Measurements from ENCODE around the gene SETD3.
A peak's percentile ranks its signal among the peaks of the same experiment; 100 is the strongest.

SETD3 gene

DNA sequence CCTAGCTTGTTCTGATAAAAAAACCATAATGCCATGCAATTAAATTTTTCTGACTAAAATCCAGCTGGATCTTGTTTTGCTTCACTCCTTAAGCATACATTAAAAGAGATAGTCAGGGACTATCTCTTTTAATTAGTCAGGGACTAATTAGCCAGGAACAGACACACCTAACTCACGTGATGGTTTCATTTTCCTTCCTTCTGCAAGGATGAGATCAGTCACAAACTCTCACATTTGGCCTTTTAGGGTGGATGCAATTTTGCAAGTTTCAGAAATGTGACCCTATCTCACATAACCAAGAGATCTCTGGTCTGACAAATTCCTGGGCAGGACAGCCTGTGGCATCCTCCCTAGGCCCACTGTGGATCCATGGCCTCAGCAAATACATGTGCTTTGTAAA, 62.4 kb downstream of the SETD3 start:
- no peak for DNase-seq

DNA sequence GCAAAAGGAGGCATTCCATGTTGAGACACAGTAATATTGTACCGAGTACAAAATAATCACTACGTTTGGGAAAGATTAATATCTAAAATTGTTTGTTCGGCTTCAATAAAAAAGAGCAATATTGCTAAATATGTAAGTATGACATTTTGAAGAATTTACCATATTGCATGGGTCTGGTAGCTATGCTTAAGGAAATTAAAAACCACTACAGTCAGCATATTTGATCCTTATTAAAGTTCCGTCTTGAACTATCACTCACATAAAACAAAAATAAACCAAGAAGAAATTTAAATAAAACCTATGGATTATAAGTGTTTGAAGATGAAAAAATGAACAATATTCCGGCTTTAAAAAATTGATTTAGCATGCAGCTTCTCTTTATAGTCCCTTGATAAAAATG, 63.8 kb downstream of the SETD3 start:
- no peak for DNase-seq

DNA sequence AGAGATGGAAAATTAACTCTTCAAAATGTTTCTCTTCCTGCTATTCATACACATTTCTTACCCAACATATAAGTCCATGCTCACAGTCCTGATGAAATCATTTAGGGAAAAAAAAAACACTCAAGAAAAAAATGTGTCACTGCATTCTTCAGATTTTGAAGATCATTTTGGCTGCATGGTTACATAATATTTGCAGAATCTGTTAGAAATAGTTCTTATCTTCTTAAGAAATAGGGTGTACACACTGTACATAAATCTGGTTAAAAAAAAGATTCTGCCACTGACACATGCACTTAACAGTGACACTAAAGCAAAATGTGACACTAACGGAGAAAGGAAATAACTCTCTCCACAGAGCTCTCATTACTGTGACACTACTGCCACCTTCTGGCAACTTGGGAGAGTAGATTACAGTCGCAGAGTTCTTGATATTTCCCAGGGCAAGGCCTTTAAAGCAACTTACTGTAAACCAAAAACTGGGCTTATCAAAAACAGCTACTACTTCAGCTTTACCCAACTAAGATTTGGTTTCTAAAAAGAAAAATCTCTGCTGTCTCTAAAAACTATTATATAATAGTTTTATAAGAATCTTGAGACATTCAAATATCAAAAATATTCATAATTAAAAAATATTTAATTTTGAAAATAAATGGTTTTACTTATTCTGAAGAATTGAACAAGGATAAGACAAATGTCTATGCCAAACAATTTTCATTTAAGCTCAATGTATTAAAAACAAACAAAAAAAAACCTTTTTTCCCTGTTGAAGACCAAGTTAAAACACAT, 65.0 kb downstream of the SETD3 start:
- peak; percentile 19 for DNase-seq

DNA sequence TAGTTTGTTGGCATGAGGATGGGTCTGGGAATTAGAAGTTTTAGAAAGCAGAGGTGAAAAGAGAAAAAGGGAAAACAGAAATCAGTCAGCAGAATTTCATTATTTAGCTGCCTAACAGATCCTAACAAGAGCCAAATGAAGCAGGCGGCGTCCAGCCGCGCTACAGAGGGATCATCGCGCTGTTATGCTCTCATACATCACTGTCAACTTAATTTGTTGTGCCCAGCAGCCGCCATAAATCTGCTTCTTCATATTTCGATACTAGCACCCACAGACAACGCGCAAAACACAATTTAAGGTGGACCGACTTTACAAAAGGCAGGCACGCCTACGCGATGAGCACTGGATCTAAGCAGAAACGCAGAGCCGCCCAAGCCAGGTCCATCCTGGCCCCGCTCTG, 66.7 kb downstream of the SETD3 start:
- DNase-seq = no peak

DNA sequence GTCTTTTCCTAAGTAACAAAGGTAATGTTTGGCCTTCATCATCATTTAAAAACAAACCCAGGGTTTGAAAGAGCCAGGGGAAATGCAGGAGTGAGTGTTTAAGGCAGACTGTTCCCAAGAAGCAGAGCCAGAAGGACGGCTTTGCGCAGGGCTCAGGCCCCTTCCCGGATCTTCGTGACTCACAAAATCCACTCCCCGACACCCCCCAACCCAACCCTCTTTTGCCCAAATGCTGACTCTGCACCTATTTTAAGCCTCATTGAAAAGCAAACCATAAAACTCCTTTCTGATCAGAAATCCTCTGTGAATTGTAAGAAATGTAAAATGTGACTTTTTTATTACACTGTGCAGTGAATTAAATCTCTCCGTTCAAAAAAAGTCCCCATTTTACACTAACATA, 67.5 kb downstream of the SETD3 start:
- no peak for DNase-seq

GRCh38 chr14:99412117-99413061, 68.3 kb downstream of the SETD3 start:
- DNase-seq = peak; percentile 3

GRCh38 chr14:99410019-99410418, 70.6 kb downstream of the SETD3 start:
- DNase-seq = no peak

GRCh38 chr14:99408971-99409289, 71.7 kb downstream of the SETD3 start:
- no peak for DNase-seq

DNA sequence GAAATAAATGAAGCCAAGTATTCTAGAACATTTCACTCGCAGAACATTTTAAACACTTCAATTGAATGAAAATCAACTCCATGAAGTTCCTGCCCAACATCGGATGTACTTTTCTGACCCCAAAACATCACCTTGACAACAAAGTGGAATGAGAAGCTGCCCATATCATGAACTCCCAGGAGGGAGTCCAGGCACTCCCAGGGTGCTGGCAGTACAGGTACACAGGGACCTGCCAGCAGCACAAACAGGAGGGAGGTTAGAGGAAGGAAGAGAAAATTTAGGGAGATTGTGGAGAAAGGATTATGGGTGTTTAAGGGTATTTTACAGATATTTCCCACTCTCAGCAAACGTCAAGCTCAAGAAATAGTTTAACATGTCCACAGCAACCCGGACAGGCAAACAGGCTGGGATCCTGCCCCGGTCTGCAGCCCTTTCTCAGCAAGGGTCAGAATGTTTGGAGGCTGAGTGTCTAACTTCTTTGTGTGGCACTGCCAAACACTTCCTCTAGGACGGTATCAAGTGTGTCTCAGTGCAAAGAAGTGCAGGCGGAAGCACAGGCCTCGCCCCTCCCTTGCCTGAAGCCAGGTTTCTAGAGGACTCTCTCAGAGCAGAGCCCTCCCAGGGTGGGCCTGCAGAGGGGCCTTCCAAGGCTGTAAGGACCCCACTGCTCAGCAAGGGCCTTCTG, 72.2 kb downstream of the SETD3 start:
- no peak for DNase-seq

DNA sequence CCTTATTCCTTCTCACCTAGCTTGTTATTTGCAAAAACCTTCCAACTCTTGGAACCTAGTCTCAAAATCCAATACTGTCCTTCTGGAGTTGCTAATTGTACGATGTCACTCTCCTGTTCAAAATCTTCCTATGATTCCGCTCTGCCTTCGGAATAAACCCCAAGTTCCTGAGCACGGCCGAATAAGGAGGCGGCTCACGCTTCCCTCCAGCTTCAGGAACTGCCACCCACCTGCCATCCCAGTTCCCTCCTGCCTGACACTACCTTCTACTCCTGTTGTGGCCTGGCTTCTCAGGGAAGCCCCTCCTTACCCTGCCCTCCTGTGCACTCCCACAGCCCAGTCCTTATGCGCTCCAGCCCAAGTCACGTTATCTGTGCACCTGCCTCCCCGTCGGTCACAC, 73.2 kb downstream of the SETD3 start:
- no peak for DNase-seq

DNA sequence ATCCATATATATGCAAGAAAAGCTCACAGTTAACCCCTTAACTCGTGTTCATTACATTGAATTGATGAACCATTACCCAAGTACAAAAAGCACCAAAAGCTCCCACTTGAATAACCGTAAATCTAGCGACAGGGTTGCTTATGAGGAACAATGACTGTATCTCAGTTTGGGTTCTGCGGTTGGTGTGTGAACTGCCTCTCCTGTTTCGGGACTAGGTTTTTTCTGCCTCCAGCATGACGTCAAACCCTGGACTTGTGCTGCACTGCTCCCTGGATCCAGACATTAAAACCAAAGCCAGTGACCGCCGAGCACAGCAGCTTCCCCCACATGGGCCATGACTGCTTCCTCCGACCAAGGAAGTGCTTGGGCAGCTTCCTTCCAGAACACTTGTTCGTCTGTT, 77.7 kb downstream of the SETD3 start:
- no peak for DNase-seq

DNA sequence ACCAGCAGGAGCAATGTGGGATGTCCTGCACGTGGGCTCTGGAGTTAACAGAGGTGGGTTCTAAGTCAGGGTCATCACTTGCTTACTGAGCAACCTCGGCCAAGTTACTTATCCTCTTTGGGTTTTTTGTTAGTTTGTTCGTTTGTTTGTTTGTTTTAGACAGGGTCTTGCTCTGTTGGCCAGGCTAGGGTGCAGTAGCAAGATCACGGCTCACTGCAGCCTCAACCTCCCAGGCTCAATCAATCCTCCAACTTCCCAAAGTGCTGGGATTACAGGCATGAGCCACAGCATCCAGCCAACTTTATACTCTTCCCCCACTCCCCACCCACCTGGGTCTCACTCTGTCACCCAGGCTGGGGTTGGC, 78.4 kb downstream of the SETD3 start:
- no peak for DNase-seq

- DNase-seq = no peak
Observed at GRCh38 chr14:99401621-99402284, 78.9 kb downstream of the SETD3 start.

- no peak for DNase-seq
Observed at GRCh38 chr14:99401211-99401610, 79.4 kb downstream of the SETD3 start.

GRCh38 chr14:99397698-99398097, 83.0 kb downstream of the SETD3 start:
- DNase-seq = no peak

GRCh38 chr14:99395909-99396530, 84.6 kb downstream of the SETD3 start:
- peak; percentile 57 for DNase-seq

- DNase-seq = no peak
Observed at GRCh38 chr14:99394602-99395156, 86.0 kb downstream of the SETD3 start.

- DNase-seq = peak; percentile 9
Observed at GRCh38 chr14:99393059-99393655, 87.5 kb downstream of the SETD3 start.

DNA sequence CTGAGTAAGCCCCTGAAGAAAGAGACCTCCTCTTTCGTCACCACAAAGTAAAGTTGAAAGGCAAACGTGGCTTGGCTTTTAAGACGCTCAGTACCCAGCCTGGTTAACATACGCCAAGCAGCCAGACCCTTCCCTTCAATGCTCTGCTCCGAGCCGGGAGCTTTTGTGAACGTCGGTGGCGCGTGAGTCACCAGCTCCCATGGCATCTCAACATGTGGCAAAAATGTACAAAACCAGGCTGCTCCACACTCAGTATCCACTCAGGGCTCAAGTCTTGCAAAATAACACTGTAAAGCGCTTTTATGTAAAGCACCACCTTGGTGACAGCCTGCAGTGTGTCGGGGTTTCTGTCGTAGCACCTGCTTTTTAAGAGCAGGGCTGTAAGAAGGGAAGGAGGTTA, 89.0 kb downstream of the SETD3 start:
- no peak for DNase-seq

DNA sequence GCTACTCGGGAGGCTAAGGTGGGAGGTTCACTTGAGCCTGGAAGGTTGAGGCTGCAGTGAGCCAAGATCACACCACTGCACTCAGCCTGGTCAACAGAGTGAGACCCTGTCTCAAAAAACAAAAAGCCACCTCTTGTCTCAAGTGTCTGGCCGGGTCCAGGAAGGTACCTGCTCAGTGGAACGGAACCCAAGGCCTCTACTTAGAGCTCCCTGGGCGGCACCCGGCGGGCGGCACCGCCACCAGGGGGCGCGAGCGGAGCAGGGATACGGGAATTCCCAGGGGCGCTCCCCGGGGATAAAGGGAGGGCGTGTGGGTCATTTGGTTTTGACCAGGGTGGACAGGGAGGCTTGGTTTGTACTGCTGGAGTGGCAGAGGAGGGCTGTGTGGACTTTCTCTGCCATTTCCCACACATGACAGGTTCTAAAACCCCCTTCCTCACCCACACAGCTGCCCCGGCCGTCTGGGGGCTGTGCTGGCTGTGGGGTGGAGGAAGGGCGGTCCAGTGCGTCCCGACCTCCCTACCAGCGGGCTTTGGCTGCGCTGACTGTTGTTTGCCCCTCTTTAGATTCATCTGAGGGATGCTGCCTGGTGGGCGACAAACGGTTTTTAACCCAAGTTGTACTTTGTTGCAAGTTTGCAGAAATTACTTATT, 91.4 kb downstream of the SETD3 start:
- peak; percentile 5 for DNase-seq

DNA sequence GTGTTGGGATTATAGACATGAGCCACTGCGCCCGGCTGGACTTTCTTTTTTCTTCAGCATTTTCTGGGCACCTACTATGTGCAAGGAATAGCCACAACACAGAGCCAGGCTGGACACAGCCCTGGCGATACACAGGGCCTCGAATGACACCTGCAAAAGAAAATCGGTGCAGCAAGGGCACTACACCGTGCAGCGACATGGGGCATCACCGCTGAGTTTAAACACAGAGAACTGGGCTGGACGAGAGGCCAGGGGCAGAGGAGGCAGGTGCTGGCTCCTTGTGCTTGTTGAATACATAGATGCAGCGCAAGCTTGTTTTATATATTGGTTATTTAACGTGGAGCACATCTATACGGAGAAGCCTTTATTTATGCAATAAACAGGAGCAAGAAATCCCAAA, 92.4 kb downstream of the SETD3 start:
- no peak for DNase-seq
